ENCODE measurements around the gene LAPTM5.

GRCh38 chr1:30768159-30768829 lies 10.7 kb upstream of the LAPTM5 start:
- TF ChIP-seq KLF1 (tag by site-specific recombination; IDR thresholded peaks at IDR 0.05) (no peak), ZNF777 (tag by site-specific recombination; IDR thresholded peaks at IDR 0.05; ENCODE audit: borderline replicate concordance) (no peak)

Data from HEK293 (cell line).